ENCODE data around the gene PLCL2. TPM values are rescaled to one million over a fixed set of nuclear protein-coding genes. Genes with fewer than 3 reads are reported as not detected.

Gene PLCL2
- total and polyA plus RNA-seq, 2 donors (not counting 1 experiment from before 2014, with no cell fraction given) = 21.7 to 55.2 TPM

GRCh38 chr3:16960125-16960524 lies 75.4 kb downstream of the PLCL2 start:
- Mint-ChIP-seq H3K9me3 (ENCODE audit: insufficient read depth) (no peaks in the 10 kb centered on the region), H3K27ac (no peak overlapping the region), H3K27me3 (no peaks in the 10 kb centered on the region), H3K4me1 (peaks cover 40% of the 10 kb centered on the region), H3K4me3 (no peak overlapping the region)
- no peaks in the 10 kb centered on the region for H3K27me3 ChIP-seq (replicated peaks in 1 of 4; ENCODE audit: control extremely low read depth in 1 of 4, control insufficient read depth in 3 of 4, insufficient read depth in 4 of 4, low read length in 3 of 4)
- peaks cover 45% of the 10 kb centered on the region for H4K20me1 ChIP-seq (ENCODE audit: control insufficient read depth, insufficient read depth, low read length, poor library complexity, severe bottlenecking)
- no peak overlapping the region for H3K4me2 ChIP-seq (replicated peaks; ENCODE audit: low read depth, low read length, poor library complexity, severe bottlenecking)
- POLR2A ChIA-PET = no interaction called here
- CTCF ChIA-PET = no interaction called here
- TF ChIP-seq CTCF (IDR thresholded peaks at IDR 0.05) (no peak), EZH2 (IDR thresholded peaks at IDR 0.05; ENCODE audit: borderline replicate concordance, insufficient read depth, low read depth, low read length, poor library complexity, severe bottlenecking) (no peak)
- peaks cover 52% of the 10 kb centered on the region for H3K79me2 ChIP-seq (ENCODE audit: control insufficient read depth, insufficient read depth, low read length)
- ATAC-seq (ENCODE audit: low read depth) = no peak
- H2AFZ ChIP-seq (ENCODE audit: insufficient read depth, low read depth, low read length, poor library complexity, severe bottlenecking) = no peak overlapping the region
- H3K36me3 ChIP-seq (replicated peaks in 1 of 2; ENCODE audit: control extremely low read depth in 1 of 2, control insufficient read depth in 1 of 2, extremely low read depth in 1 of 2, insufficient read depth in 2 of 2, low read length in 1 of 2) = no peaks in the 10 kb centered on the region
- no peak for DNase-seq
- H3K4me1 ChIP-seq (ENCODE audit: control insufficient read depth in 2 of 2, insufficient read depth in 2 of 2, low read length in 2 of 2) = no peaks in the 10 kb centered on the region
- intact Hi-C loops (cut with micrococcal nuclease) = no loop called here
- H3K4me3 ChIP-seq (ENCODE audit: control extremely low read depth in 1 of 5, extremely low read depth in 1 of 5, insufficient read depth in 1 of 5, low read depth in 2 of 5, low read length in 4 of 5) = no peak overlapping the region
- no peaks in the 10 kb centered on the region for H3K9me3 ChIP-seq (ENCODE audit: control extremely low read depth in 1 of 3, control insufficient read depth in 2 of 3, insufficient read depth in 1 of 3, low read length in 2 of 3)
- H3K27ac ChIP-seq (ENCODE audit: low read length in 2 of 2) = no peak overlapping the region
- WGBS (ENCODE audit: insufficient coverage) = 100% methylated on average over 2 of the region's 2 CpGs
- H3K9ac ChIP-seq (ENCODE audit: low read length) = no peak overlapping the region

- H3K4me3 ChIP-seq (ENCODE audit: control extremely low read depth in 1 of 5, extremely low read depth in 1 of 5, insufficient read depth in 1 of 5, low read depth in 2 of 5, low read length in 4 of 5) = no peak overlapping the region
- H3K9me3 ChIP-seq (ENCODE audit: control extremely low read depth in 1 of 3, control insufficient read depth in 2 of 3, insufficient read depth in 1 of 3, low read length in 2 of 3) = peaks cover 0 to 2% (median 0%) of the 10 kb centered on the region in 3 donors
- Mint-ChIP-seq H3K4me1 (peaks cover 40% of the 10 kb centered on the region), H3K27me3 (no peaks in the 10 kb centered on the region), H3K9me3 (ENCODE audit: insufficient read depth) (no peaks in the 10 kb centered on the region), H3K27ac (no peak overlapping the region), H3K4me3 (no peak overlapping the region)
- WGBS (ENCODE audit: insufficient coverage) = 100% methylated on average over 3 of the region's 4 CpGs
- no peaks in the 10 kb centered on the region for H3K4me1 ChIP-seq (ENCODE audit: control insufficient read depth in 2 of 2, insufficient read depth in 2 of 2, low read length in 2 of 2)
- H2AFZ ChIP-seq (ENCODE audit: insufficient read depth, low read depth, low read length, poor library complexity, severe bottlenecking) = no peak overlapping the region
- intact Hi-C loops (cut with micrococcal nuclease) = no loop called here
- TF ChIP-seq CTCF (IDR thresholded peaks at IDR 0.05) (no peak), EZH2 (IDR thresholded peaks at IDR 0.05; ENCODE audit: borderline replicate concordance, insufficient read depth, low read depth, low read length, poor library complexity, severe bottlenecking) (no peak)
- ATAC-seq (ENCODE audit: low read depth) (no peak), DNase-seq (no peak)
- H3K9ac ChIP-seq (ENCODE audit: low read length) = no peak overlapping the region
- H3K27ac ChIP-seq (ENCODE audit: low read length in 2 of 2) = peak overlapping the region in 1 of 2 donors; percentile 20
- CTCF ChIA-PET = interaction anchor here (0.9 to 1.7 kb wide), 2 partner anchors 77 to 133 kb away, joined by 3 to 6 read pairs; partner anchors contain the start of gene PLCL2
- H3K4me2 ChIP-seq (replicated peaks; ENCODE audit: low read depth, low read length, poor library complexity, severe bottlenecking) = no peak overlapping the region
- H3K36me3 ChIP-seq (replicated peaks in 1 of 2; ENCODE audit: control extremely low read depth in 1 of 2, control insufficient read depth in 1 of 2, extremely low read depth in 1 of 2, insufficient read depth in 2 of 2, low read length in 1 of 2) = no peaks in the 10 kb centered on the region
- H3K79me2 ChIP-seq (ENCODE audit: control insufficient read depth, insufficient read depth, low read length) = peaks cover 57% of the 10 kb centered on the region
- POLR2A ChIA-PET = no interaction called here
- H3K27me3 ChIP-seq (replicated peaks in 1 of 4; ENCODE audit: control extremely low read depth in 1 of 4, control insufficient read depth in 3 of 4, insufficient read depth in 4 of 4, low read length in 3 of 4) = no peaks in the 10 kb centered on the region
- peaks cover 46% of the 10 kb centered on the region for H4K20me1 ChIP-seq (ENCODE audit: control insufficient read depth, insufficient read depth, low read length, poor library complexity, severe bottlenecking)
Measured at GRCh38 chr3:16961621-16962205, 77.0 kb downstream of the PLCL2 start.

All from B cell (primary cell).